NCI-H2227 (cell line): ENCODE data around the gene MT3.
A peak's percentile ranks its signal among the peaks of the same experiment; 100 is the strongest.

Source experiments
- DNase-seq: peaks from one replicate; lab custom pipeline; 2025; ENCODE audit not compliant: unreplicated experiment; lab: John Stamatoyannopoulos, UW

Gene MT3

GRCh38 chr16:56589141-56590039 lies at the start of gene MT3:
Gene MT3 (plus strand): TSS chr16:56589528. CDS start chr16:56589591, 63 bp downstream.
- peak; percentile 80 for DNase-seq

- no peak for DNase-seq
Observed at GRCh38 chr16:56539656-56540055, 49.7 kb upstream of the MT3 start.

- no peak for DNase-seq
Observed at GRCh38 chr16:56542039-56542438, 47.3 kb upstream of the MT3 start.

- DNase-seq = no peak
Observed at GRCh38 chr16:56547120-56547948, 42.0 kb upstream of the MT3 start.

- DNase-seq = no peak
Observed at GRCh38 chr16:56547949-56548567, 41.3 kb upstream of the MT3 start.

- no peak for DNase-seq
Observed at GRCh38 chr16:56549161-56549560, 40.2 kb upstream of the MT3 start.

GRCh38 chr16:56549744-56550385 lies 39.5 kb upstream of the MT3 start:
- DNase-seq = no peak

GRCh38 chr16:56551796-56552738 lies 37.3 kb upstream of the MT3 start:
- DNase-seq = peak; percentile 4

GRCh38 chr16:56554441-56554840 lies 34.9 kb upstream of the MT3 start:
- DNase-seq = no peak

- DNase-seq = peak; percentile 84
Observed at GRCh38 chr16:56558024-56558747, 31.1 kb upstream of the MT3 start.

GRCh38 chr16:56559109-56559508 lies 30.2 kb upstream of the MT3 start:
- no peak for DNase-seq

GRCh38 chr16:56560447-56560846 lies 28.9 kb upstream of the MT3 start:
- DNase-seq = no peak

- DNase-seq = no peak
Observed at GRCh38 chr16:56561126-56561525, 28.2 kb upstream of the MT3 start.

- no peak for DNase-seq
Observed at GRCh38 chr16:56564793-56565477, 24.4 kb upstream of the MT3 start, which contains the start of gene MT4. Gene MT4 (plus strand): TSS chr16:56565073. CDS start chr16:56565129, 56 bp downstream.

GRCh38 chr16:56569971-56570370 lies 19.4 kb upstream of the MT3 start:
- DNase-seq = no peak

GRCh38 chr16:56571525-56571924 lies 17.8 kb upstream of the MT3 start:
- no peak for DNase-seq

- no peak for DNase-seq
Observed at GRCh38 chr16:56574625-56575024, 14.7 kb upstream of the MT3 start.

GRCh38 chr16:56576585-56577299 lies 12.6 kb upstream of the MT3 start:
- no peak for DNase-seq
